ENCODE results near the gene REPIN1.
A peak's percentile ranks its signal among the peaks of the same experiment; 100 is the strongest.

Gene REPIN1

DNA sequence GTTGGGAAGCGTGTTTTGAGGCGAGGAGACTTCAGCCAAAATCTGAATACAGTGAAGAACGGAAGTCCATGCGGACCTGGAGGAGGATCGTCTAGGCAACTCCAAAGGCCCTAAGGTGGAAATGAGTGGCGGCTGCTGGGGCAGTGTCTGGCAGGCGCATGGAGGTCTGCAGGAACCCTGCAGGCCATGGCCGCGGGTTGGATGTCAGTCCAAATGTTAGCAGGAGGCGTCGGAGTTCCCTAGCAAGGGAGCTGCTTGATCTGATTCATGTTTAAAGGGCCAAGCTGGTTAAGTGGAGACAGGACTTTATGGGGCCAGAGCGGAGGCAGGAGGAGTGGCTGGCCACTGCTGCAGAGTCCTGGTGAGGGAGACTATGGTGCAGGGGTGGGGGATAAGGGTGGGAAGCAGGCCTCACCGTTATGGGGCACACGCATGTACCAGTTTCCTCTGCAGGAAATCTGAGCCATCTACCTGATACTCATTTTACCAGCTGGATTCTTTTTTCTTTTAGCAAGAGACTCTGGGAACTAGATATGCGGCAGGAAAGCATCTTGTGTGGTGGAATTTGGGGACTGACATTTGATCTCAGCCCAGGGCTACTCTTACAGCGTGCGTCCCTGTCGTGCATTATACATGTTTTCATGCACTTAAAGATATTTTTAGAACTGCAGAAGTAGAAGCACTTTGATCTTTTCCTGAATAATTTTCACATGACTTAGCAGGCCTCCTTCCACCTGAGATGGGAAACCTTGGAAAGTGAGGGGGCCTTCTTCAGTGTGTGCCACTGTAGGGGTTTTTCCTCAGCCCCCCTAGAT is 6.6 kb upstream of the REPIN1 start:
- DNase-seq, result no peak

DNA sequence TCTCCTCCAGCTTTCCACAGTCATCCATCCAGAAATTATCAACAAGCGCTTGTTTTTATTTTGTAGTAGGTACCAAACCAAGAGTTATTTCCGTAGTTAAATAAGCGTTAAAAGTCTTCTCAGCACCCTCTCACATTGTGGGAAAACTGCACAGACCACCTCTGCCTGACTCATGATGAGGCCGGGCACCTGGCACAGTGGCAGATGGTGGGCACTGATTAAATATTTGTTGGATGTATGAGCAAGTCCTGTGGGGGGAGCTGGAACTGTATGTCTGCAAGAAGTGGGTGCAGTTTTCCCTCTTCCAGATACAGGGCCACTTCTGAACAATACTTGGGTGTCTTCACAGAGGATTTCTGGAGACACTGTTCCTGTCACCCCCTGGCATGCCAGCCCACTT is 5.3 kb upstream of the REPIN1 start:
- DNase-seq, result no peak

DNA sequence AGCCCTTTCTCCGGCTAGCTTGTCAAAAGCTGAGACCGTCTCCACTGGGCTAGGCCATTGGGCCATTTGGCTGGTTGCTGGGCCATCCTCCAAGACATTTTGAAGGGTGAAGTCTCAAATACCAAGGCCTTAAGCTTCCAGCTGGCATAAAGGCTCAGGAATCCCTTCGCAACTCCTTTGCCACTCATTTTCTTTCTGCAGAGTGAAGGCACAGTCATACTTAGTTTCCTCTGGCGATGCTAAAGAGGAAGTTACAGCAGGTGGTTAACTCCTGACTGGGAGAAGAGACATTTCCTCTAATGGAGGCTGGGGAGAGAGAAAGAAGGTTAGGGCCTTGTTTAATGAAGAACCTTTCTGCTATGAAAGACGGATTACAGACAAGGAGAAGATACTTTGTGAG is 4.8 kb upstream of the REPIN1 start:
- DNase-seq, result no peak

DNA sequence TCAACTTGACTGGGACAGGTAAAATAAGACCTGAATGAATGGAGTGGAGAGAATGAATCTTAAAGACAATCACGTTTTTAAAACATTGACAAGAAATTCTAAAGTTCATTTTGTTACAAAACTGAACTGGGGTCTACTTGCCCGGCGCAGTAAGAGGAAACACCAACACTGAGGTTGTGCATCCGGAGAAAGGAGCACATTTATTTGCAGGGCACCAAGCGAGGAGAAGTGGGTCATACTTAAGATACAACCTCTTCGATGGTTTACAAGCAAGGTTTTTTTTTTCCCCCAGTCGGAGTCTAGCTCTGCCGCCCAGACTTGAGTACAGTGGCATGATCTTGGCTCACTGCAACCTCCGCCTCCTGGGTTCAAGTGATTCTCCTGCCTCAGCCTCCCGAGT is 3.4 kb upstream of the REPIN1 start:
- DNase-seq, result no peak

DNA sequence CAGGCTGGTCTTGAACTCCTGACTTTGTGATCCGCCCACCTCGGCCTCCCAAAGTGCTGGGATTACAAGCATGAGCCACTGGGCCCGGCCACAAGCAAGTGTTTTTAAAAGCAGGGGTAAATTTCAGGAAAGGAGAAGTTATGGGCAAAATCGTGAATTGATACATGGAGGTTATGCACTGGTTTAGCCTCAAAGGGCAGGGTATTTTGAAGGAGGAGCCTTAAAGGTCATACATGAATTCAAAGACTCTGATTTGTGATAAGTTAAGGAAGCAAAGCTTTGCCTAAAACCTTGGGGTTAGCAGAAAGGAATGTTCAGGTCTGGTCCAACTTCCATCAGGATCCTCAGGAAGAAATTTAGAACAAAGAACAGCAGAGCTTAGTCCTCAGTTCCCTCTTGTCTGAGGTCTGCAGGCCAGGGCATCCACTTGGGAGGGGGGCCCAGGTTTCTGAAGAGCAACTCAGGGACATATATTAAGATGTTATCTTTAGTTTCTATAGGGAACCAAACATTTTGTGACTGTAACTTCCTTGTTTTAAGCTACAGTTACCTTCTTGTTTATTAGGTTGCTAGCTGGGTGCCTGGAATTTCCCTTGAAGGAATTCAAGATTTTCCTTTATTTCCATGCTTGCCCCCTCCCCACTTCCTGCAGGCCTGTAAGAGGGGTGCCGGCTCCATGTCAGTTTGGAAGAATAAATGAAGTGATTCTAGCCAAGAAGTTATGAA is 2.8 kb upstream of the REPIN1 start:
- DNase-seq, result peak; percentile 57

DNA sequence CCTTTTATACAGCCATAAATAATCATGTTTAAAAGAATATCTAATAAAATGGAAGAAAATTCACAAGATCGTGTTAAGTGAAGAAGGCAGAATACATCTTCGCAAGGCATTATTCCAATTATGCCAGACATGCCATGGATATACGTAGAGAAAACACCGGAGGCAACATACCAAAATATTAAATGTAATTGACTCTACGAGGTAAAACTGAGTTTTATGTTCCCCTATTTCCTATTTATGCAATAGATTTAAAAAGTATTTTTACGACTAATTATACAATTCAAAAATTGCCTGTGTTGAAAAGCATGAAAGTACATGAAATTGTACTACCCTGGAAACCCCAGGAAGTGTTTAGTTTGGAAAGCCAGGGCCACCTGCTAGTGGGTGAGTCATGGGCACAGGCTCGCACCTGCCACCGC is 936 bp upstream of the REPIN1 start:
- no peak for DNase-seq

DNA sequence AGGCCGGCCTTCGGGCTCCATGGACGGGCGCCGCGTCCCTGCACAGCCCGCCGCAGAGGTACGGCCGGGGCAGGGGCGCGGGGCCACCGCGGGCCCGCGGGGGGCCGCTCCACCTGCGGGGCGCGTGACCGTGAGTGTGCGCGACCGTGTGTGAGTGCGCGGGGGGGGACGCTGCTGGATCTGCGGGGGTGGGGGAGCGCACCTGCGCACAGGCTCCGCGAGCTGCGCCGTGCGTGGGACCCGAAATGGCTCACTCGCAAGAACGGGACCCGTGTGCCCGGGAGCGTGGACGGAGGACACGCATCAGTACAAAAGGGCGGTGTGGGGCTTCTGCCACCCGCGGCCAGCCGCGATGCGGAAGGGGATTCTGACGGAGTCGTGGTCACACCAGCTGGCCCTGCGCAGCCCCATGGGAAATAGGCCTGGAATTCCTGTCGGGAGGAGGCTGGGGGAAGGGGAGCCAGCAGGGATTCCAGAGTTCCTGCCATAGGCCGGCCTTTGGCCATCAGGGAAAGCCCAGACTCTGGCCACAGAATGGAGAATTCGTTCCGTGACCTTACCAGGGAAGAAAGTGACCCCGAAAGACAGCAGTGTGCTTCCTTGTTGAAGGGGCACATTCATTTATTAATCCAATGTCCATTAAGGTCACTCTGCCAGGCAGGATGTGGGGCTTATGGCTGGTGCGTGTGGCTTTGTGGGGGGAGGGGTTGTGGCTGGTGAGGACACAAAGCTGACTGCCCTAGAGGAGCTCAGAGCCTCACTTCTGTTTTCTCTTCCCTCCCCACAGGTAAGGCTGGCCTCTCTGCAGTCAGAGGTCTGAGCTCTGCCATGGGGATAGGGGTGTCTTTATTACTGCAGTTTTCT is 494 bp downstream of the REPIN1 start:
- peak; percentile 62 for DNase-seq

DNA sequence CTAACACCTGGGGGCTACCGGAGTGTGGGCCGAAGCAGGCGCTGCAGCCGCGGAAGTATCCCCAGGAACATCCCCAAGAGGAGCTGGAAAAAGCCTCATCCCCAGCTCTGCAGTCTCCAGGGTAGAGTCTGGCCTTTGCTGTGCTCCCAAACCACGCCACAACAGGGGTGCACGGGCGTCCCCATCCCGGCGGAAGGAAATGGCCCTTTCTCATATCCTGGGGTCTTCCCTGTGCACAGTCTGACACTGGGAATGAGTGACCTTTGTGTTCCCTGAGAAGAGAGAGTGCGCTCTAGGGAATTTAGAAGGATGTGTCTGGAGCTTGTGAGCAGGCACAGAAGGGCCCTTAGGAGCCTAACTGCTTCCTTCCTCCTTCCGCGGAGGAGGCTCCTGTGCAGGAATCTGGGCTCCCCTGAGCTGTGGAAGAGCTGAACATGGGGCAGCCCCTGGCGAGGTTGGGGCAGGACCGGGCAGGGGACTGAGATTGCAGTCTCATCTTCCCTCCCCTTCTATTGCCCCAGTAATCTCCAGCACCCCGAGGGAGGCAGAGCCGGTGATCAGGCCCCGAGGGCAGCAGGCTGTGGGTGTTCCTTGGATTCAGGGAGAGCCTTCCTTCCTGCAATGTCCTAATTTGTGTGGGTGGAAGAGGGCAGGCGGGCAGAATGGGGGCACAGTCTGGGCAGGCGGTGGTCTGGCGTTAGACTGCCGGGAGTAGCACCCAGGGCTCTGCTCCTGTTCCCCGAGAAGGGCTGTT is 1.3 kb downstream of the REPIN1 start:
- no peak for DNase-seq

DNA sequence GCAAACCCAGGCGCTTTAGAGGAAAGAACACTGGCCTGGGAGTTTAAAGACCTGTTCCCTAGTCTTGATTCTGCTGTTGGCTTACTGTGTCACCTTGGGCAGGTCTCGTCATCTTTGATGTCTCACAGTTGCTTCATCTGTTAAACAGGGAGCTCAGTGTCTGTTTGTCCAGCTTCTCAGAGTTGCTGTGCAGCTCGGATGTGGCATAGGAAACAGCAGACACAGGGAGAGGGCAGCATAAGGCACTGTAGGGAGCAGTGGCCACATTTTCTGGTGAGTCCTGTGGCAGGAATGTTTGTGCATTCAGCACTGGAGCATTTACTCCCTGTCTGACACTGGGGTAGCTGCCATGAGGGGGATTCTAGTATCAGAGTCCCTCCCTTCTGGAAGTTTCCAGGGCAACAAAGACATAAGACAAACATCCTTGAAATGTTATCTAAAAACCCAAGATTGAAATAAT is 2.0 kb downstream of the REPIN1 start:
- no peak for DNase-seq

DNA sequence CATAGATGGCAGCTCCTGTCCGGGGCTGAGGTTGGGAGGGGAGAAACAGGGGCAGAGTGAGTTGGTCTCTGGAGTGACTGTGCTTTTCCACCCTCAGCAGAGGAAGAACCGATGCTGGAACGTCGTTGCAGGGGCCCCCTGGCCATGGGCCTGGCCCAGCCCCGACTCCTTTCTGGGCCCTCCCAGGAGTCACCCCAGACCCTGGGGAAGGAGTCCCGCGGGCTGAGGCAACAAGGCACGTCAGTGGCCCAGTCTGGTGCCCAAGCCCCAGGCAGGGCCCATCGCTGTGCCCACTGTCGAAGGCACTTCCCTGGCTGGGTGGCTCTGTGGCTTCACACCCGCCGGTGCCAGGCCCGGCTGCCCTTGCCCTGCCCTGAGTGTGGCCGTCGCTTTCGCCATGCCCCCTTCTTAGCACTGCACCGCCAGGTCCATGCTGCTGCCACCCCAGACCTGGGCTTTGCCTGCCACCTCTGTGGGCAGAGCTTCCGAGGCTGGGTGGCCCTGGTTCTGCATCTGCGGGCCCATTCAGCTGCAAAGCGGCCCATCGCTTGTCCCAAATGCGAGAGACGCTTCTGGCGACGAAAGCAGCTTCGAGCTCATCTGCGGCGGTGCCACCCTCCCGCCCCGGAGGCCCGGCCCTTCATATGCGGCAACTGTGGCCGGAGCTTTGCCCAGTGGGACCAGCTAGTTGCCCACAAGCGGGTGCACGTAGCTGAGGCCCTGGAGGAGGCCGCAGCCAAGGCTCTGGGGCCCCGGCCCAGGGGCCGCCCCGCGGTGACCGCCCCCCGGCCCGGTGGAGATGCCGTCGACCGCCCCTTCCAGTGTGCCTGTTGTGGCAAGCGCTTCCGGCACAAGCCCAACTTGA is 2.7 kb downstream of the REPIN1 start:
- DNase-seq, result no peak

DNA sequence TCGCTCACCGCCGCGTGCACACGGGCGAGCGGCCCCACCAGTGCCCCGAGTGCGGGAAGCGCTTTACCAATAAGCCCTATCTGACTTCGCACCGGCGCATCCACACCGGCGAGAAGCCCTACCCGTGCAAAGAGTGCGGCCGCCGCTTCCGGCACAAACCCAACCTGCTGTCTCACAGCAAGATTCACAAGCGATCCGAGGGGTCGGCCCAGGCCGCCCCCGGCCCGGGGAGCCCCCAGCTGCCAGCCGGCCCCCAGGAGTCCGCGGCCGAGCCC is 3.3 kb downstream of the REPIN1 start:
- DNase-seq, result no peak

DNA sequence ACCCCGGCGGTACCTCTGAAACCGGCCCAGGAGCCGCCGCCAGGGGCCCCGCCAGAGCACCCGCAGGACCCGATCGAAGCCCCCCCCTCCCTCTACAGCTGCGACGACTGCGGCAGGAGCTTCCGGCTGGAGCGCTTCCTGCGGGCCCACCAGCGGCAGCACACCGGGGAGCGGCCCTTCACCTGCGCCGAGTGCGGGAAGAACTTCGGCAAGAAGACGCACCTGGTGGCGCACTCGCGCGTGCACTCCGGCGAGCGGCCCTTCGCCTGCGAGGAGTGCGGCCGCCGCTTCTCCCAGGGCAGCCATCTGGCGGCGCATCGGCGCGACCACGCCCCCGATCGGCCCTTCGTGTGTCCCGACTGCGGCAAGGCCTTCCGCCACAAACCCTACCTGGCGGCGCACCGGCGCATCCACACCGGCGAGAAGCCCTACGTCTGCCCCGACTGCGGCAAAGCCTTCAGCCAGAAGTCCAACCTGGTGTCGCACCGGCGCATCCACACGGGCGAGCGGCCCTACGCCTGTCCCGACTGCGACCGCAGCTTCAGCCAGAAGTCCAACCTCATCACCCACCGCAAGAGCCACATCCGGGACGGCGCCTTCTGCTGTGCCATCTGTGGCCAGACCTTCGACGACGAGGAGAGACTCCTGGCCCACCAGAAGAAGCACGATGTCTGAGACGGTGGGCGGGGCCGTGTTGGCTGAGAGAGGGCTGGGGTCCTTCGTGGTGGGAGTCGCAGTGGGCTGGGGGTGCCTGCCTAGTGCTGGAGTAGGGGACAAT is 3.8 kb downstream of the REPIN1 start:
- no peak for DNase-seq

DNA sequence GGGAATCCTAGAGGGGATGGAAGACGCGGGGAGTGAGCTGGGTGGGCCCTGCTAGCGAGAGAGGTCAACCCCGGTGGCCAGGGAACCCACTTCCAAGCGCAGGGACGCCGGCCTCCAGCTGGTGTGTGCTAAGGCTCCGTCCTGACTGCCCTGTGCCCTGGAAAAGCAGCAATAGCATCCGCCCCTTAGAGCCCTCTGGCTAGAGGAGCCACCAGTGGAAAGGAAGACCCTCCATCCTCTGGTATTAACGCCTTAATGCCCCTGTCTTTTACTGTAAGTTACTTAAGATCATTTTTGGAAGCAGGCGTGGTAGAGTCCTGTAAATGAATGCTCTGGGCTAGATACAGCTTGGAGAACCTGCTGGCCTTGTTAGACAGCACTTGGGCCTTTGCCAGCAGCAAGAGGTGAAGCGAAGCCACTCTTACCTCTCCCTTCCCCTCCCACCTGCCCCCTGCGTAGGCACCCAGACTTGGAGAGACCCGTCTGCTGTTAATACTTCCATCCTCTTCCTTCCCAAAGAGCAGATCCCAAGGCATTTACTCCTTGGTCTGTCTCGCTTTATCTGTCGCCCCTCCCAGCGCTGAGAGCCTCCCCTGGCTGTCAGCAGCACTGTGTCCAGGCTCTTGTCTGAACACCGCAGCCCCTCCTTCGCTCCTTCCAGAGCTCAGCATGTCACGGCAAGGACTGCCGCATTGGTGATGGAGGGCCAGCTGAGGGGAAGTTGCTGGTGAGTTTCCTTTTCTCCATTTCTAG is 4.6 kb downstream of the REPIN1 start:
- DNase-seq, result no peak

DNA sequence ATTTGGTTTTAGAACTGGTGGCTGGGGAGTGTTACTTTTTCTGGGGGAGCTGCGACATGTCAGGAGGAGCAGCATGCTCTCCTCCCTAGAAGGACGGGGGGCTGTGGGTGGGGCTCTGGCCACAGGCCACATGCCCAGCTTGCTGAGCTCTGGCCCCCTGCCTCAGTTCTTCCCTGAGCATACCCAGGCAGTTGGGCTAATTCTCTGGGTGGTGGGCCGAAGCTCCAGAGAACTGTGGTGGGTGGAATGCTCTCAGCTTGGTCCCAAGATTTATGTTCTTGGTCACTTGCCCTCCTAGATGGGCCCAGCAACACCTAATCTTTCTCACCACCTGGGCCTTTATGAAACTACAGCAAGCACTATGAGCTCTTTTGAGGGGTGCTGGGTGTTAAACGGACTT is 5.4 kb downstream of the REPIN1 start:
- no peak for DNase-seq

DNA sequence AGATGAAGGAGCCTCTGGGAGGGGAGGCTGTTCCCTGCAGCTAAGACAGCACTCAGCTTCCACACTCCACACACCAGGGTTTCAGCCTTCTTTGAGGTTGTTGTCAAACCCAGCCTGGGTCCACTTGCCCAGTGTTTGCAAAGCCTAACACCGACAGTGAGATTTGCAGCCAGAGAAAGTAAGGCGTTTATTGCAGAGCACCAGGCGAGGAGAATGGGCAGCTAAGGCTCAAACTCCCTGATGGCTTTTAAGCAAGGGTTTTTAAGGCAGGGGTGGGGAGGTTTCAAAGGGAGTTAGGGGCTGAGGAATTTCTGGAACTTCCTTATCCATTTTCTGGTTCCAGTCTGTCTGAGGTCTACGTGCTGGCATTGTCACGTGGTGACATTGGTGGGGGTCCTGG is 5.8 kb downstream of the REPIN1 start:
- DNase-seq, result no peak

DNA sequence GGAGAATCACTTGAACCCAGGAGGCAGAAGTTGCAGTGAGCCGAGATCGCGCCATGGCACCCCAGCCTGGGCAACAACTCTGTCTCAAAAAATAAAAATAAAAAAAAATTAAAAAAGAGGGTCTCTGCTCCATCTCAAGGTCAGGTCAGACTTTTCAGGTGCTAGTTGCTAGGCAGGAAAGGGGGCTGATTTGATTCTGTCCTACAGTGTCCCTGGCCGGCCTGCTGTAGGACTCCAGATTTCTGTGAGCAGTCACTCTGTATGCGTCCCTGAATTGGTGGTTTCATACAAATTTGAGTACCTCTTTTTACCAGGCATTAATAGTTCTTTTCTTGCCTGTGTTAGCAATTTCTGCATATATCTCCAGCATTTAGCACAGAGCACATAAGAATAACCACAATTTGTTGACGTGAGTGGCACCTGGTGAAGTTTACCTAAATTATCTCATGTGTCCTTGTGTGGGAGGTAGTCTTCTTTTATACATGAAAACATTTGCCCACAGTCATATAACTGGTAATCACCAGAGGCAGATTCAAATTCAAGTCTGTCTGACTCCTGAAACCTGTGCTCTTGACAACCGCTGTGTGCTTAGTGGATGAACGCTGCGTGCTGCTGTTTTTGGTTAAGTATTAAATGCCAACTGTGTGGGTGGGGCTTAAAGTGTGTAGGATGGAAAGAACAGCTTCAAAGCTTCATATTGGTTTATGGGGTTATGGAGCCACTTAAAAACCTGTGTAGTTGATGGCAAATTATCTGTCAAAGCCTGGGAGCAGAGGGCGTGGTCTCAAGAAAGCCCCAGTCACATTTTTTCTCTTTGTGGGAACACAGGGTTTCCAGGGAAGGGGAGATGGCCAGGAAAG is 7.3 kb downstream of the REPIN1 start:
- no peak for DNase-seq

DNA sequence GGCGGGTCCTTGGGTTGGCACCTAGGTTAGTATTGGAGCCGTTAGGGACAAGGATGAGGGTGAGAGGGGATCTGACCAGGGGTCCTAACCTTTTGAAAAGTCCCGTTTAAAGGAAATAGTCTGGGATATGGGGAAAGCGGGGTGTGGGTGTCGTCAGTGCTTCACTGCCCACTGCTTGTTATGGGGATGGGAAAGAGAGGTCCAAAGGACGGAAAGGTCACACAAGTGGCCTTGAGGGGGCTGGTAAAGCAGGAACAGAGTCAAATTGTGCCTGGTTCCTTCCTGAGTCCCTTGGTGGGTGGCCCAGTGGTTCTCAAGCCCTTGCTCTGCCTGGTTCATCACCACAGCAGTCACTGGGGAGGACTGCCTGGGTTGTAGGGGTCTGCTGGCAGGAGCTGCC is 7.9 kb downstream of the REPIN1 start:
- DNase-seq, result no peak

DNA sequence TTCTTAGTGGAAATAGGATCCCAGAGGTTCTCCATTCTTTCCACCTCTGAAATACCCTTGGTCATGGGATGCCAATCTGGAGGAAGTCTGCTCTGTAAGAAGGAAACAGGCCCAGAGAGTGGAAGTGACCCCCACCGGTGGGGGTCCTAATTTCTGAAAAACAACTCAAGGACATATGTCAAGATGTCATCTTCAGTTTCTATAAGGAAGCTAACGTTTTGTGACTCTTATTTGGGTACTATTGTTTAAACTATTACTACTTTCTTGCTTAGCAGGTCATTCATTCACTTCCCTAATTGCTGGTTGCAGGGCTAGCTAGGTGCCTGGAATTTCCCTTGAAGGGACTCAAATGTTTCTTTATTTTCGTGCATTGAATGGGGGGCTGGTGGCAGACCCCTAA is 8.6 kb downstream of the REPIN1 start:
- DNase-seq, result no peak

DNA sequence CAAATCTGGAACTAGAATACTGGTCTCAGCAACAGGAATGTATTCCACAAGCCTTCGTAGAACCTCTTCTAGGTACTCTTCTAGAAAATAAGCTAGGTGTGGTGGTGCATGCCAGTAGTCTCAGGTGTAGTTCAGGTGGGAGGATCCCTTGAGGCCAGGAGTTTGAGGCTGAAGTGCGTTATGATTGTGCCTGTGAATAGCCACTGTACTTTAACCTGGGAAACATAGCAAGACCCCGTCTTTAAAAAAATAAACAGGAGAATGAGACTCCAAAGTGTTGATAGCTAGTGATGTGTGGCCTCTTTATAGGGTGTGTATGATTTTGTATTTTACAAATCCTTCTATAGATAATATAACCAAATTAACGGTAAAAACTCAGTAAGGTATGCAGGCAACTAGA is 9.0 kb downstream of the REPIN1 start:
- DNase-seq, result no peak
